BE2C (cell line): ENCODE results near the gene GINS2.
A peak's percentile ranks its signal among the peaks of the same experiment; 100 is the strongest.

Experiments used
- DNase-seq: peaks from one replicate; pipeline ENCODE4 v3.0.0-alpha.2; 2020
- H3K27me3 ChIP-seq: fragments of 250-450 bp; sonication (Bioruptor Pico); 2 replicates; pipeline ENCODE4 v1.5.1; 2020; ENCODE audit warnings: mild to moderate bottlenecking
- H3K36me3 ChIP-seq: fragments of 250-450 bp; sonication (Bioruptor Pico); 2 replicates; pipeline ENCODE4 v1.5.1; 2020; ENCODE audit warnings: mild to moderate bottlenecking
- H3K4me1 ChIP-seq: fragments of 250-450 bp; sonication (Bioruptor Pico); 2 replicates; pipeline ENCODE4 v1.5.1; 2020
- H3K4me3 ChIP-seq: 2 replicates; pipeline ENCODE4 v1.5.1; 2011; ENCODE audit warnings: low read depth, low read length
- H3K9me3 ChIP-seq: fragments of 250-450 bp; sonication (Bioruptor Pico); 2 replicates; pipeline ENCODE4 v1.5.1; 2020
- TF ChIP-seq, protein P1 (sequence below): IDR thresholded peaks from 2 replicates; pipeline ENCODE4 v1.5.1; 2012; ENCODE audit warnings: mild to moderate bottlenecking, low read depth, low read length

GINS2 gene

DNA sequence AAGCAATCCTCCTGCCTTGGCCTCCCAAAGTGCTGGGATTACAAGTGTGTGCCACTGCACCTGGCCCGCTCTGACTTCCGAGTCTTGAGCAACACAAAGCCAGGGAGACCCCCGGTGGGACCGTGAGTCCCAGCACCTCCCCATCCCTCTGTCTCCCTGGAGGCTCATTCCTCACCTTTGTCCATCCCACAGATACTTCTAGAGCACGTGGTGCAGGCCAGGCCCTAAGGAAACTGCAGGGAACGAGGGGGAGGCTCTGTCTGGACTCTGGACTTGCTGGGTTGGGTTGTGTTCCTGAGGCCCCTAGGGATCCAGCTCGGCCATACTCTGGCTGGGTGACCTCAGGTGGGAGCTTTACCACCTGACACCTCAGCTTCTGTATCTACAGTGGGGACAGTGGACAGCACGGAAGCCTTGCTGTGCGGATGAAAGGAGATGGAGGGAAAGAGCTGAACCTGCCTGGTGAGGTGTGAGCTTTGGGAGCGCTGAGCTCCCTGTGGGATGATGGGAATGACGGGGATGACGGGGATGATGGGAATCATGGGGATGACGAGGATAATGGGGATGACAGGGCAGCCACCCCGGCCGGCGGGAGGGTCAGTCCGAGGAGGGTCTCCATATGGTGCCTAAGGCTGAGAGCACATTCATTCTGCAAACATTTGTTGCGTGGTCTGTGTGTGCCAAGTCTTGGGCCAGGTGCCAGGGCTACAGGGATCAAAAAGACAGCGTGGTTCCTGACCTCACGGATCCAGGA lies 35.5 kb upstream of the GINS2 start:
- Histone ChIP-seq H3K4me3 (no peak overlapping the region), H3K27me3 (no peaks in the 10 kb centered on the region), H3K36me3 (no peaks in the 10 kb centered on the region), H3K4me1 (no peaks in the 10 kb centered on the region; the same call in 1 of the 2 replicates), H3K9me3 (no peaks in the 10 kb centered on the region)
- no peak for DNase-seq
- TF ChIP-seq, protein P1, sequence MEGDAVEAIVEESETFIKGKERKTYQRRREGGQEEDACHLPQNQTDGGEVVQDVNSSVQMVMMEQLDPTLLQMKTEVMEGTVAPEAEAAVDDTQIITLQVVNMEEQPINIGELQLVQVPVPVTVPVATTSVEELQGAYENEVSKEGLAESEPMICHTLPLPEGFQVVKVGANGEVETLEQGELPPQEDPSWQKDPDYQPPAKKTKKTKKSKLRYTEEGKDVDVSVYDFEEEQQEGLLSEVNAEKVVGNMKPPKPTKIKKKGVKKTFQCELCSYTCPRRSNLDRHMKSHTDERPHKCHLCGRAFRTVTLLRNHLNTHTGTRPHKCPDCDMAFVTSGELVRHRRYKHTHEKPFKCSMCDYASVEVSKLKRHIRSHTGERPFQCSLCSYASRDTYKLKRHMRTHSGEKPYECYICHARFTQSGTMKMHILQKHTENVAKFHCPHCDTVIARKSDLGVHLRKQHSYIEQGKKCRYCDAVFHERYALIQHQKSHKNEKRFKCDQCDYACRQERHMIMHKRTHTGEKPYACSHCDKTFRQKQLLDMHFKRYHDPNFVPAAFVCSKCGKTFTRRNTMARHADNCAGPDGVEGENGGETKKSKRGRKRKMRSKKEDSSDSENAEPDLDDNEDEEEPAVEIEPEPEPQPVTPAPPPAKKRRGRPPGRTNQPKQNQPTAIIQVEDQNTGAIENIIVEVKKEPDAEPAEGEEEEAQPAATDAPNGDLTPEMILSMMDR: no peak

DNA sequence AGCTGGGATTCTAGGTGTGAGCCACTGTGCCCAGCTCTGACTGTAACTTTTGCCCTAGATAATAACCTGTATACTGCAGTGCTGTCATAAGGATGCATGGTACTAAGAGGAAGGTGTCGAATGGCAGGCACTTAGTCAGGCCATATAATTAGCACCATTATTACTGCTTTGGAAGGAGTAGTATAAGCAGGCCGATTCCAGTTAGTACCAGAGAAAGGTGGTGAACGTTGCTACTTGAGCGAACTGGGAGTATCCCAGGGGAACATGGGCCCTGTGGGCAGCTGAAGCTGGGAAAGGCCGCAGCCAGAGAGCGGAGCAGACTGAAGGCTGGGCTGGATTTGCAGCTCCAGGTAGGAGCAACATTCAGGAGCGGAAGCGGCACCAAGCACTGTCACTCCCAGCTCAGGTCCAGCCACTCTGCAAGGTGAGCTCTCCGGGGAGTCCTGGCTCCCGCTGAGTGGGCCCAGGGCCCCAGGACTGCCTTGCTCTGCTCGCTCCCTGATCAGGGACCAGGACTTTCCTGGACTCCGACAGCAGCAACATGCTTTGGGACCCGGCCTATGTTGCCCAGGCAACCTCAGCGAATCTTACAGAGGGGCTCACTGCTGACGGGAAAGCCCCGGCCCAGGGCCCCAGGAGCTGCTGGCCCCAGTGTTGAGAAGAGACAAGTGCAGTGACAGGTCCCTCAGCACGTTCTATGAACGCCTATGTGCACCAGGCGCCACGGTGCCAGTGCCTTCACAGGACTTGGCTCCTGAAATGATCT lies 33.6 kb upstream of the GINS2 start:
- Histone ChIP-seq H3K9me3 (no peaks in the 10 kb centered on the region), H3K4me1 (peaks cover 5% of the 10 kb centered on the region), H3K27me3 (no peaks in the 10 kb centered on the region), H3K4me3 (no peak overlapping the region), H3K36me3 (no peaks in the 10 kb centered on the region)
- no peak for DNase-seq
- TF ChIP-seq, protein P1: no peak

DNA sequence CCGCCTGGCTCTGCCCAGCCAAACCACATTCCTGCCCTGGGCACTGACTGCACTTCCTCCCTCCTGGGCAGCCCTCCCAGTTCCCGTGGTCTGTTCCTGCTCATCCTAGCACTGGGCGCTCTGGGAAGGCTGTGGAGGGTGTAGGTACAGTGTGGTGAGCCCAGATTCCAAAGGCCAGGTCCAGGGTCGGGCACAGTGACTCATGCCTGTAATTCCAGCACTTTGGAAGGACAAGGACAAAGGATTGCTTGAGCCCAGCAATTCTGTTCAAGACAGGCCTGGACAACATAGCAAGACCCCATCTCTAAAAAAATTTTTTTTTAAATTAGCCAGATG lies 31.5 kb upstream of the GINS2 start:
- Histone ChIP-seq H3K36me3 (no peaks in the 10 kb centered on the region), H3K27me3 (no peaks in the 10 kb centered on the region), H3K9me3 (no peaks in the 10 kb centered on the region), H3K4me3 (no peak overlapping the region), H3K4me1 (peaks cover 11% of the 10 kb centered on the region)
- TF ChIP-seq, protein P1: no peak
- no peak for DNase-seq

DNA sequence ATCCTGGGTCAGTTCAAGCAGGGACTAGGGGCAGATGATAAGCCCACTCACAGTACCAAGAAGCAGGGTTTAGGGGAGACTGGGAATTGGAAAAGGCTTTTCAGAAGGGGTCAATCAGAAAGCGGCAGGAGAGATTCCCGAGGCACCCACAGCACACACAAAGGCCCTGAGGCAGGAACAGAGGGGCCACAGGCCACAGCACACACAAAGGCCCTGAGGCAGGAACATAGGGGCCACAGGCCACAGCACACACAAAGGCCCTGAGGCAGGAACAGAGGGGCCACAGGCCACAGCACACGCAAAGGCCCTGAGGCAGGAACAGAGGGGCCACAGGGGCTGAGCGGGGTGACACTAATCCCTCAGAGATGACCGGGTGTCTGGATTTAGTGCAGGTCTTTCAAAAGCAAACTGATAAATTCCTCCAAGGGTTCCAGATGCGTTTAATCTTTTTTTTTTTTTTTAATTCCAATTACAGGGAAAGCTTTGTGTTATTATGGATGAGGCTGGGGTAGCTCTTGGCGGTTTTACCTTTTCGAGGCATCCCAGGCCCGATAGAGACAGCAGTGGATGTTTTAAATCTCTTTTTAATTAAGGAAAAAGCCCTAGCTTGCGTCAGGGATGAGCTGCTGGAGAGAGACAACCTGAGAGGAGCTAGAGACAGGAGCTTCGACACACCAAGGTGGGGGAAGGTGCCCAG lies 31.0 kb upstream of the GINS2 start:
- H3K36me3 ChIP-seq: no peaks in the 10 kb centered on the region
- TF ChIP-seq, protein P1: no peak
- no peaks in the 10 kb centered on the region for H3K27me3 ChIP-seq
- H3K9me3 ChIP-seq: no peaks in the 10 kb centered on the region
- H3K4me3 ChIP-seq: no peak overlapping the region
- DNase-seq: no peak
- peaks cover 11% of the 10 kb centered on the region for H3K4me1 ChIP-seq

DNA sequence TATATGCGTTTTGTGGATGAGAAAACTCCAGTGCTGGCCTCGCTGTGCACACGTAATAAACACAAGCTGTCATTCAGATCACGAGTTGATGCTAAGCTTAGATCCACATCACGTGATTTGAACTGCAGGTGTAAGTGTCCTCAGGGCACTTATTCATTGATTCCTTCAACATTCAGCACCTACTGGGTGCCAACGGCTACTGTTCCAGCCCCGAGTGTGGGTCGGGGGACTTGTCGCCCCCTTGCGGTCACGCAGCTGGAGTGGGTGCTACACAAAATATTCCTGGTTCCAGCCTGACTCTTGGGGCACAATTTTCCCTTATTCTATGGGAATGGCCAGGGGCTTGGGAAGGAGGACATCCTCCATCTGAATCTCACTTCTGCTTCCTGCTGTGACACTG lies 29.9 kb upstream of the GINS2 start:
- Histone ChIP-seq H3K9me3 (no peaks in the 10 kb centered on the region), H3K27me3 (no peaks in the 10 kb centered on the region), H3K4me3 (no peak overlapping the region), H3K36me3 (no peaks in the 10 kb centered on the region), H3K4me1 (peaks cover 11% of the 10 kb centered on the region)
- DNase-seq: peak; percentile 63
- TF ChIP-seq, protein P1: peak; percentile 79
